ENCODE results near the gene PKNOX2.

The PKNOX2 gene

DNA sequence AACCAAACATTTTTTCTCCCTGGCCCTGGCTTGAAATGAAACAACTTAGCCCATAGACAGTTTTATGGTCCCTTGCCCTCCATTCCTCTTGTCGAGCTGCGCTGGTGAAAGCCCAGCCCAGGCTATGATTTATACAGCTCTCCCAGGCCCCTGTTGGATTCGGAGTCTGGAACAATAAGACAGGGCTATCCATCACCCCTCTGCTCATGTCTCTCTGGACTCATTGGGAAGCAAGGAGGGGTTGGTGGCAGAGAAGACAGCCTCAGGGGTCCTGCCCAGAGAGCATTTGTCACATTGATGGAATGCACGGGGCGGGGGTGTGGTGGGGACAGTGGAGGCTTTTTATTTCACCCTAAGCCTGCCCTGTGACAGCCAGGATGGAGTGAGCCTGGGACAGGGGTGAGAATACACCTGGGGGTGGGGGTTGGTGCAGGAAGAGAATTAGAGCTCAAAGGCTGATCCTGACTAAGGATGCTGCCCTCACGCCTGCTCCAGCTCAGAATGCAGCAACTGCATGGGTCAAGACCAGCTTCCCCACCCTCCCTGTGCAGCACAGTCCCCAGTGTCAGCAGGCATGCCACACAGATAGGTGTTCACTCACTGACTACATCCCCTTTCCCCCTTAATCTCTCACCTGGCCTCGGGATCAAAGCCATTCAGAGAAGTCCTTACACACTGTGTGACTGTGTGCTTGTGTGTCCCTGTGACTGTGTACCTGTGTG is 10.0 kb upstream of the PKNOX2 start:
- no peak for DNase-seq (ENCODE audit: low spot score)

- DNase-seq (ENCODE audit: low spot score) = no peak
Observed at GRCh38 chr11:125155100-125155444, 9.5 kb upstream of the PKNOX2 start.

DNA sequence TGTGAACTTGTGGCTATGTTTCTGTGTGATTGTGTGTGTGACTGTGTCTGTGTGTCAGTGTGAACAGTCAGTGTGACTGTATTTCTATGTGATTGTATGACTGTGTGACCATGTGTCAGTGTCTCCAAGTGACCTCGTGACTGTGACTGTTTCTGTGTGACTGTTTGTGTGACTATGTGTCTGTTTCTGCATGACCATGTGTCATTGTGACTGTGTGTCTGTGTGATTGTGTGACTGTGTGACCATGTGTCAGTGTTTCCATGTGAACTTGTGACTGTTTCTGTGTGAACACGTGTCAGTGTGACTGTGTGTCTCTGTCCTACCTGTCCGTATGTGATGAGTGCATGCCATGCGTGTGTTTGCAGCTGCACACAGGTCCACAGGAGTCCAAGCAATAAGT is 8.8 kb upstream of the PKNOX2 start:
- no peak for DNase-seq (ENCODE audit: low spot score)

DNA sequence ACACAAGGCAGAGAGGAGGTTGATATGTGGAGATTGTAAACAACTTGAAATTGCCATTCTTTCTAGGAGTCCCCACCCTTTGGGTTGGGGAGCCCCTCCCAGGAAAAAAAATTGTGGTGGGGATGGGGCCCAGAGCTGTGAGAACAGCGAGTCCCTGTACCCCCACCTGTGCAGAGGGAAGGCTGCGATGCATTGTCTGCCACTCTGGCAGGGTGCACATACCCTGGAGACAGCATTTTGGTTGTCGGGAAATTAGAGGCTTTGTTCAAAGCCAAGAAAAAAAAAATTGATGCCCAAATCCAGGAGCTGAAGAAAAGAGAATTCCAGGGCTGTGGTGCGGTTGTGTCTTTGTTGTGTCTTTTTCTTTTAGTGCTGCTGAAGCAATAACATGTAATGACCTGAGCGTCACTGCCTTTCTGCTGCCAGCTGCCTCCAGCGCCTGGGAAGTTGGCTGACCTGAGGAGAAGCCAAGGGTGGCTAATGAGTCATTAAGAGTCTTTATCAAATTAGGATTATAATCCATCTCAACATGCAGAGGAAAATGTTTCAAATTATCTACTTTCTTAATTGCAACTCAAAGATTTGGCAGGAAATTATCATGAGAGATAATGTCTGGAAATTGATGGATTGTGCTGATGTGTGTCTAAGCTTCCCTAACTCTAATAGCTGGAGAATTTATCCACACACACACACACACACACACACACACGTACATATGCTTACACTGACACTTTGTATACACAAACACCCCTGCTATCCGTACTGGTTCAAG is 8.0 kb upstream of the PKNOX2 start:
- no peak for DNase-seq (ENCODE audit: low spot score)

DNA sequence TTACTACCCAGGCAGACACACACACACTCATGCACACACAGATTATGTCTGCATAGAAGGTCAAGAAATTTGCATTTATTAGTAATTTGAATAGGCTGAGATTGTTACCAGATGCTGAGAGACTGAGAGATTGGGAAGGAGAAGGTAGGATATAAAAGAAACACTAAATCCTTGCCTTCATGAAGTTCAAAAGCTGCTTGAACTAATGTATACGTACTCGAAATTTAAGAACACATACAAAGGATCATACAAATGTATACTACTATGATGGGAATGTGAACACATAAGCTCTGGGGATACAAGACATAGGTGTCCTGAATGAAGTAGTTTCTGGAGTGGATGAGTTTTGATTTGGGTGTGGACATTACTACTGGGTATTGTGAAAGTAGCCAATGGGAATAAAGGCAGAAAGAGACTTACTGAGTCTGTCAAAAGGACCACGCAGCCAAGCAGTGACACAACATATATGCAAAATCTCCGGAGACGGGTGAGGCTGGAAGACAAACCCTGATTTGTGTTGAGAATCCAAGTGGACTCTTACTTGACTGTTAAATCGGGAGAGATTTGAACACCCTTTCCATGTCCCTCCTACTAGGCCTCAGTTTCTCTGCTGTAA is 7.3 kb upstream of the PKNOX2 start:
- no peak for DNase-seq (ENCODE audit: low spot score)

DNA sequence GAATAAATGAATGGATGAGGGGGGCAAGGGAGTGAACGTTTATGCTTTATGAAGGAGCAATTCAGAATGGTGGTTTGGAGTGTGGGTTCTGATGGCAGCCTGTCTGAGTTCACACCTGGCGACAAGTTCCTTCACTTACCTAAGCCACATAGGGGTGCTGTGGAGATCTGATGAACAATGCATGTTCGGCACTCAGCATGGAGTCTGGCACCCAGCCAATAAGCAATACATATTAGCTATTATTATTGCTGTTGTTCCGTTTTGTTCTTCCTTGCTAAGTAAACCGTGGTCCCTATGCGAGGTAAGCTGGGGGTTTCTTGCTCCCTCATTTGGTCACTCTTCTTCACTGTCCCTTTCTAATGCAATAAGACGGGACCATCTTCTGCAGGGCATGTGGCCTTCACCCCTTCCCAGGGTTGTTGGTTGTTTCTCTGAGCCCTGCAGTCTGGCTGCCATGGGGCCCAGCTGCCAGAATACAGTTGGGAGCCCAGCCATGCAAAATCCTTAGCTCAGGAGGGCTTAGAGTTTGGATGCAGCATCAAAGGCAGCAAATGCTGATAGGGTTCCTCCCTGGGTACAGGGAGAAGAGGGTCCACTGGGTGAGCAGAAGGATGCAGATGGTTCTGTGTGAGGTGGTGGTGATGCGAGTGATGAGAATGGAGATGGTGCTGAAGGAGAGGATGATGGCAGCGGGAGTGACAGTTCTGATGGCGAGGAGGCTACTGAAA is 6.4 kb upstream of the PKNOX2 start:
- no peak for DNase-seq (ENCODE audit: low spot score)

DNA sequence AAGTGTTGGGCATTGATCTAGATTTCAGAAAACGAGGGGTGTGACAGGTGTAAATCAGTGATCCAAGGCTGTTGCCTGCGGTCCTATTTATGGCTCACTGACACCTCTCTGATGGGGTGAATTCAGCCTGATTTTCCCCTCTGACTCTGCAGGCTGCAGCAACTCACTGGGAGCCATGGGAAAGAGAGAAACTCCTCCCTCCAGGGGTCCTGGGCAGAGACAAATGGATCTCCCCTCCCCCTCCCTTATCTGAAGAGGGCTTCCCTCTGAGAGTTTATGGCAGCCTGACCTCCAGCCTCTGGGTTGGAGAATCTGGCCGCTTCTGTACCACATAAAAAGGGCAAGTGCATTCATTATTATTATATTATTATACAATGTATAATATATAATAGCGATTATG is 1.8 kb upstream of the PKNOX2 start:
- no peak for DNase-seq (ENCODE audit: low spot score)

DNA sequence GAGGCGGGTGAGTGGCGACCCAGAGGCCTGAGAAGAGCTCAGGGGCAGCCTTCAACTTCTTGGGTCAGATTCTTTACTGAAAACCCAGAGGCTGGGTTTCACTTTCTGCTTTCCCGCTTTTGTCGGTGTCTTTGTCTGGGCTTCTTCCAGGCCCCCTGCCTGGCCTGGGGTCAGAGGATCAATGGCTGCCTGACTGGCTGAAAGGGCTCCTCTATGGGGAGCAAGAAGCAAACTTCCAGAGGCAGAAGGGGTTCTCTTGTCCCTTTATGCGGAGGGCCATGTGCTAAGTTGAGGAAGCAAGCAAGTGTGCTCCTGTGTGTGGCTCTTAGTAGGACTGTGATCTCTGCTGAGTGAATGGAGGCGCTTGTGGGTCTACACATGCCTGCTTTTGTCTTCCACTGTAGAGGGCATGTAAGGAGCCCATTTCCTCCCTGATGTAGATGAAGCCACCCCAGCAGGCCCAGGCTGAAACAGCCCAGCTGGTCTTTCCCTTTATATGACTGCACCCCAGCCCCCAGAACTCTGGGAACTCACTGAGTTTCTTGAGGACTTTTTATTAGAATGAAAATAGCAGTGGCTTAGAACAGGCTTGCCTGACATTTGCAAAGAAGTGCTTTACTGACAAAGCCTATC is 1.0 kb upstream of the PKNOX2 start:
- DNase-seq (ENCODE audit: low spot score) = peak; percentile 8

DNA sequence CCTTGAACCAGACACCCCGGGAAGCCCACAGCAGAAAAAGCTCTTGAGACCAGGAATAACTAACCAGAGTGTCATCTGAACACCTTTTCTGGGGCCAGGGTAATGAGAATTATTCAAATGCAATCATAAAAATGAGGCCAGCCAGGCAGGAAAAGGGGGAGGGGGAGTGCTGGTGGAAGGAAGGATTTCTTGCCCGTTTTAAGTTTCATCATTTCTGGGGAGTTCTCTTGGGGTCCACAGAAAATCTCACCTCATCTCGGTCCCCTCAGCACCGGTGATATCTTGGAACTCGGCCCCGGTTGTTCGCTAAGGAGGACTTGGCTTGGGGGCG is 495 bp upstream of the PKNOX2 start:
- DNase-seq (ENCODE audit: low spot score) = no peak

GRCh38 chr11:125165111-125165842 is 726 bp downstream of the PKNOX2 start:
- DNase-seq (ENCODE audit: low spot score) = peak; percentile 35

DNA sequence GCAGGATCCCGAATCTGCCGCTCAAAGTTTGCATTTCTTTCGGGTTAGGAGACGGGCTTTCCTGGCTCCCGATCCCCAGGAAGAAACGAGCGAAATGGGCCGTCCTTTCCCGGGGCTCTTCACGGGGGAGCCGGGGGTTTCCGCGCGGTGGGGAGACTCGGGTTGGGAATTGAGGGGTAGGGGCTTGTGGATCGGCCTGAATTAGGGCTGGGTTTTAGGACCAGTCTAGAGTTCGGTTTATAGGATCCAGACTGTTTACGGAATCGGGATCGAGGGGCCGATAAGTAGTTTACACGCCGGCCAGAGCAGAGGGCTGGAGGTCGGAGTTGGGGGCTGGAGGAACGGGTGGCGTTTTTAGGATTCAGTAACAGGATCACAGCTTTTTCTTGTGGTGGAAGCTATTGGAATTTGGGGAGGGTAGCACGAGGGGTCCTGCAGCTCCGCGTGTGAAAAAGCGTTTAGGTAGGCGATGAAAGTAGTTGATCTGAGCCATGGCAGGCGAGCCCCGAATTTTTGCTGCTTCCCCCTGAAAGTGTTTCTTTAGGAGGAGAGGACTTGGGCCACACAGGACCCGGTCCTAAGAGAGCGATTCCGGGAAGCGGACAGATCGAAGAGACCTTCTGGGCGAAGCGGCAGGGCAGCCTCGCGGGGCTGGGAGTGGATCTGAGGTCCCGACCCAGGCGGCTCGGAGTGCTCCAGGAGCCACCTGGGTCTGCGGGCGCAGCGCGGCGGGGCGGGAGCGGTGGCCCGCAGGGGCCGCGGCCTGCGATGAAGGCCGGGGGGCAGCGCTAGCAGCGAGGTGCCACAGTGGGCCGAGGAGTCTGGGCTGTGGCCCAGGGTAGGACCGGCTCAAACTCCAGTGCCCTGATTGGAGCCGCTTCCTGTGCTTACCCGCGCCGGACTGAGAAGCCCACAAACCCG is 1.6 kb downstream of the PKNOX2 start:
- DNase-seq (ENCODE audit: low spot score) = peak; percentile 27

- DNase-seq (ENCODE audit: low spot score) = no peak
Observed at GRCh38 chr11:125166764-125167291, 2.3 kb downstream of the PKNOX2 start.

GRCh38 chr11:125167292-125167953 is 2.9 kb downstream of the PKNOX2 start:
- DNase-seq (ENCODE audit: low spot score) = peak; percentile 29

GRCh38 chr11:125167954-125168835 is 3.6 kb downstream of the PKNOX2 start:
- DNase-seq (ENCODE audit: low spot score) = peak; percentile 9

- DNase-seq (ENCODE audit: low spot score) = peak; percentile 23
Observed at GRCh38 chr11:125168918-125169456, 4.4 kb downstream of the PKNOX2 start.

DNA sequence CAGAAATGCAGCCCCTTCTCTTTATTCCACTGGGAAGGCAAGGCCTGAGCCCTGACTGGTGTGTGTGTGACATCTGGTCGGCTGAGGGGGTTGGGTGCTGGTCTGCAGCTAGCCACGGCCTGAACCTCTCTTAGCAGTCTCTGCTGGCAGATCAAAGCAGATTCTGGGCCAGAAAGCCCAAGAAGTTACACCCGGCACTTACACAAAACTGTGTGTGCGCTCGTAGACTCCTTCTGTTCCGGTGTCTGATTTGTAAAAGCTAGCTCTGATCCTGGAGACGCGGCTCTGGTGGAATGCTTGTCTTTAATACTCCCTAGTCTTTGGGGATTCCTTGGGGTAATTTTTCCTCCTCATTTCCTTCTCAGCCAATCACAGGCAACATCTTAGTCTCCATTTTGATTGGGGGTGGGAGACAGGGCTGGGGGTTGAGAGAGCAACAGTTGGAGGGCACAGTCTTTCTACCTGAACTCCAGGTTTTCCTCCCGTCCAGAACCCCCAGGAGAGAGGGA is 5.5 kb downstream of the PKNOX2 start:
- peak; percentile 12 for DNase-seq (ENCODE audit: low spot score)

- no peak for DNase-seq (ENCODE audit: low spot score)
Observed at GRCh38 chr11:125170510-125171031, 6.0 kb downstream of the PKNOX2 start.

DNA sequence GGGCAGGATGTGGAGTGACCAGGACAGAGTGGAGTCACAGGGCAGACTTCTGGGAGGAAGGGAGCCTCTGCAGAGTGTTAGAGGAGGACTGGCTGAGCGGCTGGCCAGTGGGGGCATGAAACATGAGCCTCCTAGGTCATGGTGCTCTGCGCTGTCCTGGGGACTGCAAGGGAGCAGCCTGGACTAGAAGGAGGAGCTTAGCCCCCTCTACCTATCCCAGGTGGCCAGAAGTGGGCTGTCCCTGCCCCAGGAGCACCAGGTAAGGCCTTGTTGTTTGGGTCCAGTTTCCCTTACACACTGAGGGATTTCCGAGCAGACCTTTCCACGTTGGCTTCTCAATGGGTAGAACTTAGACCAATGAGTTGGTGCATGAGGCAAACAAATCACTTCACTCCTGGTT is 7.4 kb downstream of the PKNOX2 start:
- no peak for DNase-seq (ENCODE audit: low spot score)
